Mesangial cell (primary cell): ENCODE results near the gene TXNRD3. TPM values are rescaled to one million over a fixed set of nuclear protein-coding genes. Genes with fewer than 3 reads are reported as not detected.

ENCODE experiments used
- total RNA-seq: library from RNA; depleted of rRNA; stranded (reverse); fragments of >200 nt; gene quantifications from 2 replicates; pipeline ENCODE4 v1.2.3, GENCODE V29; 2015

Gene TXNRD3
- total RNA-seq: 7.7 and 11.5 TPM in 2 replicates

GRCh38 chr3:126654571-126655383, at the start of gene TXNRD3:
TXNRD3 (minus strand) TSS chr3:126655124.

GRCh38 chr3:126703512-126704493, 48.9 kb upstream of the TXNRD3 start, which contains the start of gene CHCHD6:
CHCHD6 (plus strand) TSS chr3:126704240; CDS start chr3:126704313, 73 bp downstream.

GRCh38 chr3:126558336-126559071, 96.4 kb downstream of the TXNRD3 start, which contains the start of gene C3orf22:
C3orf22 (minus strand) TSS chr3:126558932; CDS start chr3:126553390, 5,542 bp downstream.

Other genes starting within 250 kb of the TXNRD3 start
- 16.3 and 31.4 TPM in 2 replicates for gene ZXDC, start 179.2 kb downstream of the TXNRD3 start, total RNA-seq
- not detected in 2 replicates for gene UROC1, start 137.4 kb downstream of the TXNRD3 start, total RNA-seq
- 0.16 and 0.63 TPM in 2 replicates for gene CHST13, start 131.0 kb downstream of the TXNRD3 start, total RNA-seq
- not detected in 2 replicates for gene C3orf22, start 96.2 kb downstream of the TXNRD3 start, total RNA-seq
- gene CHCHD6, start 49.1 kb upstream of the TXNRD3 start, total RNA-seq: 11.7 and 13.9 TPM in 2 replicates